HEK293T (cell line): Measurements from ENCODE around the gene COQ4.

ENCODE experiments used
- CTCF ChIA-PET: fragments of 350-600 bp; formaldehyde crosslinking; extraction: SDS; loops from one replicate; lab custom pipeline; 2021; ENCODE audit warnings: antibody characterized with exemption, inconsistent platforms; lab: Yijun Ruan, JAX
- POLR2A ChIA-PET: fragments of 350-600 bp; formaldehyde crosslinking; extraction: SDS; loops from one replicate; lab custom pipeline; 2020; ENCODE audit warnings: antibody characterized with exemption, inconsistent platforms; lab: Yijun Ruan, JAX
- DNase-seq: peaks from one replicate; pipeline ENCODE4 v3.0.0; 2012; ENCODE audit warnings: mixed read lengths; ENCODE audit errors: extremely low spot score
- BHLHE40 ChIP-seq: fragments of 450-650 bp; IDR thresholded peaks from 2 replicates; pipeline ENCODE4 v1.6.1; 2016; ENCODE audit warnings: mild to moderate bottlenecking, moderate library complexity, borderline replicate concordance
- CTBP1 ChIP-seq: fragments of 450-650 bp; IDR thresholded peaks from 2 replicates; pipeline ENCODE4 v1.6.1; 2016; ENCODE audit warnings: borderline replicate concordance
- TARDBP ChIP-seq: fragments of 450-650 bp; IDR thresholded peaks from 2 replicates; pipeline ENCODE4 v1.6.1; 2016

The COQ4 gene

DNA sequence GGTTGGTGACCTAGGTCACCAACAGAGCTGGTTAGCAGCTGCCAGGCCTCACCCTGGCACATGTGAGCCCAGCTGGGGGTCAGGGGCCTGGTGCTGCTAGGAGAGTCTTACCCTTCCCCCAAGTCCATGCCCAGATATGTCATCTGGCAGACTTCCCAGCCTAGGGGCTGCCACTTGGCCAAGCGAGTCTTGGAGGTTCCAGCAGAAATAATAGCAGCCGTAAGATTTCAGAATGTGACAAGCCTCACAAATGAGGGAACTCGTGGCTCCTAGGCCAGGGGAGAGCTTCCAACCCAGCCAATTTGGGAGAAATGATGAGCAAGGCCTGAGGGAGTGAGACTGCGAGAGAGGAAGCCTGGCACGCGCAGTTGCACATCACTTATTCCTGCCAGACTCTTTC lies 59.6 kb downstream of the COQ4 start:
- ChIA-PET CTCF (no interaction called here), POLR2A (interaction anchor here (3.5 kb wide), 1 partner anchor 11 kb away, joined by 16 read pairs; the partner anchor contains the start of gene URM1)
- TF ChIP-seq CTBP1 (no peak), BHLHE40 (no peak)
- DNase-seq, result no peak

- no peak for TF ChIP-seq TARDBP
- CTCF ChIA-PET, result no interaction called here
- DNase-seq, result no peak
- POLR2A ChIA-PET, result interaction anchor here (3.5 kb wide), 1 partner anchor 12 kb away, joined by 16 read pairs; the partner anchor contains the start of gene URM1
Observed at GRCh38 chr9:128383007-128383753, 60.5 kb downstream of the COQ4 start.
